Caco-2 (cell line): Measurements from ENCODE around the gene TNFSF13B. TPM values are rescaled to one million over a fixed set of nuclear protein-coding genes. Genes with fewer than 3 reads are reported as not detected.

Source experiments
- BruUV-seq: library from RNA; stranded (reverse); fragments of 400-500 nt; replicated peaks from 2 replicates; lab custom pipeline; 2021; lab: Mats Ljungman, UMichigan
- CTCF ChIA-PET: fragments of 300-600 bp; sonication (Branson Sonifier 250); formaldehyde crosslinking; loops from one replicate; lab custom pipeline; 2022; ENCODE audit warnings: antibody characterized with exemption; lab: Charles Lee
- POLR2A ChIA-PET: fragments of 300-600 bp; sonication (Branson Sonifier 250); formaldehyde crosslinking; loops from one replicate; lab custom pipeline; 2022; ENCODE audit warnings: antibody characterized with exemption; lab: Charles Lee
- DNase-seq, 2 experiments: peaks; one replicate each; pipeline versions ENCODE4 v3.0.0 to v3.0.0-alpha.2; 2020 to 2022
- H3K27me3 ChIP-seq: replicated peaks from 2 replicates; pipeline ENCODE4 v1.6.0; 2011; ENCODE audit warnings: low read length; ENCODE audit not compliant: control insufficient read depth, insufficient read depth
- H3K36me3 ChIP-seq: 2 replicates; pipeline ENCODE4 v1.5.1; 2011; ENCODE audit warnings: low read length; ENCODE audit not compliant: control insufficient read depth, insufficient read depth
- H3K4me1 ChIP-seq: fragments of 250-450 bp; sonication (Bioruptor Pico); 2 replicates; pipeline ENCODE4 v1.5.1; 2020; ENCODE audit warnings: mild to moderate bottlenecking
- H3K4me3 ChIP-seq: 2 replicates; pipeline ENCODE4 v1.5.1; 2011; ENCODE audit warnings: low read depth, mild to moderate bottlenecking, control low read depth, low read length
- H3K9me3 ChIP-seq: fragments of 250-450 bp; sonication (Bioruptor Pico); 2 replicates; pipeline ENCODE4 v1.5.1; 2020; ENCODE audit warnings: mild to moderate bottlenecking, moderate library complexity
- H3K27ac Mint-ChIP-seq: one replicate; pipeline ENCODE4 v1.8.0; 2022; ENCODE audit warnings: mixed read lengths; ENCODE audit not compliant: unreplicated experiment
- H3K27me3 Mint-ChIP-seq: one replicate; pipeline ENCODE4 v1.8.0; 2022; ENCODE audit warnings: mixed read lengths; ENCODE audit not compliant: insufficient read depth, unreplicated experiment
- H3K36me3 Mint-ChIP-seq: one replicate; pipeline ENCODE4 v1.8.0; 2022; ENCODE audit warnings: mild to moderate bottlenecking, mixed read lengths; ENCODE audit not compliant: insufficient read depth, unreplicated experiment
- H3K4me1 Mint-ChIP-seq: one replicate; pipeline ENCODE4 v1.8.0; 2022; ENCODE audit warnings: low read depth, mixed read lengths; ENCODE audit not compliant: unreplicated experiment
- H3K4me3 Mint-ChIP-seq: one replicate; pipeline ENCODE4 v1.8.0; 2022; ENCODE audit warnings: mild to moderate bottlenecking, moderate library complexity, mixed read lengths; ENCODE audit not compliant: unreplicated experiment
- H3K9me3 Mint-ChIP-seq: one replicate; pipeline ENCODE4 v1.8.0; 2022; ENCODE audit warnings: mixed read lengths; ENCODE audit not compliant: unreplicated experiment
- intact Hi-C: fragments of 100-400 bp; cut with micrococcal nuclease; formaldehyde crosslinking; loops from one replicate; pipeline ENCODE4 v1.10.0; 2022; ENCODE audit not compliant: unreplicated experiment
- total RNA-seq: library from RNA; stranded (reverse); gene quantifications from 2 replicates; pipeline ENCODE4 v1.2.3, GENCODE V29; 2022
- TF ChIP-seq, protein P1 (sequence below), 2 experiments: fragments of 200-600 bp in 1 of 2; IDR thresholded peaks; 1 replicate in 1 of 2; 2 replicates in 1 of 2; pipeline versions ENCODE4 v1.5.1 to v1.8.0; 2011 to 2022; ENCODE audit warnings: antibody characterized with exemption in 1 of 2, control low read depth in 1 of 2, inconsistent platforms in 1 of 2, low read depth in 1 of 2, low read length in 1 of 2, mild to moderate bottlenecking in 1 of 2, moderate library complexity in 1 of 2; ENCODE audit not compliant: insufficient read depth in 1 of 2, severe bottlenecking in 1 of 2, unreplicated experiment in 1 of 2

TNFSF13B gene
- total RNA-seq, 1 experiment from 2014 or later: 0.41 TPM

DNA sequence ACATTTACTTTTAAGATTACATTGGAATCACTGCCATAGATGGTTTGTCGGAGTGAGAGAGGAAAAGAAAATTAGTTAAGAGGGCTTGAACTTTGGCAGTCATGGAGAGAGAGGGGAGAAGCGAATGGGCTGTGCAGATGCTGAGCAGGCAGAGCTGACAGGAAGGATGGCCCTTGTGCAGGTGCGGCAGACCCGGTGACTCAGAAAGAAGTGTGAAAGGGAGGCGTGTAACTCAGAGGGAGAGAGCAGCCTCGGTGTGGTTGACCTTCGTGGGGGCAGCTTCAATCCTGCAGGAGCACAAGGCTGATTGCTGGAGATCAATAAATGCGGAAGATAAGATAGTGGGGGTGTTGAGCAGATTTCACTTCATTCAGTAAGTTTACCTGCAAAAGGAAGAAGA is 76.9 kb downstream of the TNFSF13B start:
- no peak for DNase-seq
- Histone ChIP-seq H3K9me3 (no peaks in the 10 kb centered on the region), H3K4me3 (no peak overlapping the region), H3K27me3 (no peaks in the 10 kb centered on the region), H3K4me1 (no peaks in the 10 kb centered on the region), H3K36me3 (no peaks in the 10 kb centered on the region)
- Mint-ChIP-seq H3K4me3 (no peak overlapping the region), H3K27me3 (peaks cover 14% of the 10 kb centered on the region), H3K36me3 (no peaks in the 10 kb centered on the region), H3K4me1 (peaks cover 5% of the 10 kb centered on the region), H3K9me3 (no peaks in the 10 kb centered on the region), H3K27ac (no peak overlapping the region)
- ChIA-PET POLR2A (no interaction called here), CTCF (no interaction called here)
- TF ChIP-seq, protein P1, sequence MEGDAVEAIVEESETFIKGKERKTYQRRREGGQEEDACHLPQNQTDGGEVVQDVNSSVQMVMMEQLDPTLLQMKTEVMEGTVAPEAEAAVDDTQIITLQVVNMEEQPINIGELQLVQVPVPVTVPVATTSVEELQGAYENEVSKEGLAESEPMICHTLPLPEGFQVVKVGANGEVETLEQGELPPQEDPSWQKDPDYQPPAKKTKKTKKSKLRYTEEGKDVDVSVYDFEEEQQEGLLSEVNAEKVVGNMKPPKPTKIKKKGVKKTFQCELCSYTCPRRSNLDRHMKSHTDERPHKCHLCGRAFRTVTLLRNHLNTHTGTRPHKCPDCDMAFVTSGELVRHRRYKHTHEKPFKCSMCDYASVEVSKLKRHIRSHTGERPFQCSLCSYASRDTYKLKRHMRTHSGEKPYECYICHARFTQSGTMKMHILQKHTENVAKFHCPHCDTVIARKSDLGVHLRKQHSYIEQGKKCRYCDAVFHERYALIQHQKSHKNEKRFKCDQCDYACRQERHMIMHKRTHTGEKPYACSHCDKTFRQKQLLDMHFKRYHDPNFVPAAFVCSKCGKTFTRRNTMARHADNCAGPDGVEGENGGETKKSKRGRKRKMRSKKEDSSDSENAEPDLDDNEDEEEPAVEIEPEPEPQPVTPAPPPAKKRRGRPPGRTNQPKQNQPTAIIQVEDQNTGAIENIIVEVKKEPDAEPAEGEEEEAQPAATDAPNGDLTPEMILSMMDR (IDR thresholded peaks at IDR 0.05; ENCODE audit: insufficient read depth in 1 of 2, low read depth in 1 of 2, low read length in 1 of 2, severe bottlenecking in 1 of 2, unreplicated experiment in 1 of 2): no peak
- BruUV-seq: no TSS peak
- intact Hi-C loops: no loop called here

DNA sequence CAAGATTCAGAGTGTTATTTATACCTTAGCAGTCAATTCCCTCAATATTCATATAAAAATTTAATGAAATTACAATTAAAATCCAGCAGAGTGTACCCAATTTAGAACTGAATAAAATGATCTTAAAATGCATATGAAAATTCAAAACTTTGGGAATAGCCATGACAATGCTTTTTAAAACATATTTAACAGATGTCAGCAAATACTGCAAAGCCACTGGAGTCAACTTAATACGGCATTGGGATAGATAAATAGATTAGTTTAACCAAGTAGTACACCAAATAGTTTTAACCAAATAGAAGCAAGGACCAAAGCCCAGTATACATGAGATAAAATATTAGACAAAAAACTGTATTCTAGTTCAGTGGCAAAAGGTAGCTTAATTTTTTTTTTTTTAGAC is 79.8 kb downstream of the TNFSF13B start:
- no peak overlapping the region for H3K27ac Mint-ChIP-seq
- no peaks in the 10 kb centered on the region for H3K36me3 ChIP-seq
- BruUV-seq: no TSS peak
- H3K9me3 ChIP-seq: no peaks in the 10 kb centered on the region
- POLR2A ChIA-PET: no interaction called here
- no peaks in the 10 kb centered on the region for H3K9me3 Mint-ChIP-seq
- H3K4me3 Mint-ChIP-seq: no peak overlapping the region
- intact Hi-C loops: no loop called here
- CTCF ChIA-PET: no interaction called here
- no peaks in the 10 kb centered on the region for H3K36me3 Mint-ChIP-seq
- DNase-seq: no peak
- H3K4me1 ChIP-seq: no peaks in the 10 kb centered on the region
- no peaks in the 10 kb centered on the region for H3K4me1 Mint-ChIP-seq
- no peaks in the 10 kb centered on the region for H3K27me3 ChIP-seq
- no peak overlapping the region for H3K4me3 ChIP-seq
- H3K27me3 Mint-ChIP-seq: peaks cover 15% of the 10 kb centered on the region
- TF ChIP-seq, protein P1 (IDR thresholded peaks at IDR 0.05; ENCODE audit: insufficient read depth in 1 of 2, low read depth in 1 of 2, low read length in 1 of 2, severe bottlenecking in 1 of 2, unreplicated experiment in 1 of 2): no peak

DNA sequence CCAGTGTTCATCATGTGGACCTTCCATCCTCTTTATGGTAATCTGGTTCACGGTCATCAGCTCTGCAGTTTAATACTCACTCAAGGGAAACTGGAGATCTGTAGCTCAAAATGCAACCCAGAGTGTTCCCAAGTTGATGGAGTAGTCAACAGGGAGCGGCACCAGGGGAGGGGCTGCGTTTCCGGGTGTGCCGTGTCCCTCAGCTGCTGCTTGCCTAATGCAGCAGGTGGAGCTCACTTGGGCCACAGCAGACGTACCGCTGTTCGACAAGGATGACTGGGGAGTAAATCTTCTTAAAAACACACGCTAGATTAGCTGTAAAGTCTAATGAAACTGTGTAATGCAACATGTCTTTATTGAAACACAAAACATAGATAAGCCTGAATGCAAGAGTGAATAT is 81.1 kb downstream of the TNFSF13B start:
- intact Hi-C loops: no loop called here
- no peaks in the 10 kb centered on the region for H3K36me3 ChIP-seq
- no peaks in the 10 kb centered on the region for H3K9me3 Mint-ChIP-seq

More for the DNA sequence above, 81.1 kb downstream of the TNFSF13B start:
- no peak overlapping the region for H3K27ac Mint-ChIP-seq
- no peak overlapping the region for H3K4me3 Mint-ChIP-seq
- H3K27me3 ChIP-seq: no peaks in the 10 kb centered on the region
- TF ChIP-seq, protein P1 (IDR thresholded peaks at IDR 0.05; ENCODE audit: insufficient read depth in 1 of 2, low read depth in 1 of 2, low read length in 1 of 2, severe bottlenecking in 1 of 2, unreplicated experiment in 1 of 2): no peak
- no peaks in the 10 kb centered on the region for H3K9me3 ChIP-seq
- no TSS peak for BruUV-seq
- H3K4me1 Mint-ChIP-seq: no peaks in the 10 kb centered on the region
- H3K27me3 Mint-ChIP-seq: peaks cover 19% of the 10 kb centered on the region
- POLR2A ChIA-PET: no interaction called here
- H3K4me1 ChIP-seq: no peaks in the 10 kb centered on the region
- no peak for DNase-seq
- CTCF ChIA-PET: no interaction called here
- H3K4me3 ChIP-seq: no peak overlapping the region
- no peaks in the 10 kb centered on the region for H3K36me3 Mint-ChIP-seq
